ENCODE results near the gene WNT7B.

The WNT7B gene

GRCh38 chr22:46008291-46008690, 31.3 kb upstream of the WNT7B start:
- H4K20me1 ChIP-seq (ENCODE audit: insufficient read depth, low read length) = no peaks in the 10 kb centered on the region
- no peak overlapping the region for H3K9ac ChIP-seq (ENCODE audit: low read length)
- H3K4me1 ChIP-seq (ENCODE audit: low read length) = 0 out of 2 replicates have a peak, but pooled peaks cover 8% of the 10 kb centered on the region
- peaks cover 16% of the 10 kb centered on the region for H3K27me3 ChIP-seq (replicated peaks; ENCODE audit: insufficient read depth, low read length)
- no peaks in the 10 kb centered on the region for H3K36me3 ChIP-seq (replicated peaks; ENCODE audit: insufficient read depth, low read length)
- no peak overlapping the region for H3K4me3 ChIP-seq (ENCODE audit: low read length)
- no peak overlapping the region for H3K27ac ChIP-seq (ENCODE audit: low read length)
- H3K4me2 ChIP-seq (ENCODE audit: low read depth, low read length) = no peak overlapping the region
- no peak overlapping the region for H2AFZ ChIP-seq (ENCODE audit: low read length)
- no peaks in the 10 kb centered on the region for H3K79me2 ChIP-seq (ENCODE audit: low read length)
- no peaks in the 10 kb centered on the region for H3K9me2 ChIP-seq (replicated peaks; ENCODE audit: insufficient read depth, low read length)
- no peak for TF ChIP-seq EZH2phosphoT487 (IDR thresholded peaks at IDR 0.05; ENCODE audit: low read length)
- TF ChIP-seq, protein P1, sequence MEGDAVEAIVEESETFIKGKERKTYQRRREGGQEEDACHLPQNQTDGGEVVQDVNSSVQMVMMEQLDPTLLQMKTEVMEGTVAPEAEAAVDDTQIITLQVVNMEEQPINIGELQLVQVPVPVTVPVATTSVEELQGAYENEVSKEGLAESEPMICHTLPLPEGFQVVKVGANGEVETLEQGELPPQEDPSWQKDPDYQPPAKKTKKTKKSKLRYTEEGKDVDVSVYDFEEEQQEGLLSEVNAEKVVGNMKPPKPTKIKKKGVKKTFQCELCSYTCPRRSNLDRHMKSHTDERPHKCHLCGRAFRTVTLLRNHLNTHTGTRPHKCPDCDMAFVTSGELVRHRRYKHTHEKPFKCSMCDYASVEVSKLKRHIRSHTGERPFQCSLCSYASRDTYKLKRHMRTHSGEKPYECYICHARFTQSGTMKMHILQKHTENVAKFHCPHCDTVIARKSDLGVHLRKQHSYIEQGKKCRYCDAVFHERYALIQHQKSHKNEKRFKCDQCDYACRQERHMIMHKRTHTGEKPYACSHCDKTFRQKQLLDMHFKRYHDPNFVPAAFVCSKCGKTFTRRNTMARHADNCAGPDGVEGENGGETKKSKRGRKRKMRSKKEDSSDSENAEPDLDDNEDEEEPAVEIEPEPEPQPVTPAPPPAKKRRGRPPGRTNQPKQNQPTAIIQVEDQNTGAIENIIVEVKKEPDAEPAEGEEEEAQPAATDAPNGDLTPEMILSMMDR (IDR thresholded peaks at IDR 0.05; ENCODE audit: low read length) = no peak
- no peak for TF ChIP-seq EZH2 (optimal IDR thresholded peaks at IDR 0.05; ENCODE audit: low read depth, low read length)
- no peaks in the 10 kb centered on the region for H3K9me3 ChIP-seq (replicated peaks; ENCODE audit: insufficient read depth, low read length)
- peaks cover 4% of the 10 kb centered on the region; the same call in 1 of the 2 replicates for H3F3A ChIP-seq (ENCODE audit: insufficient read depth, low read length)
- no peak for DNase-seq

- Histone ChIP-seq H3F3A (ENCODE audit: insufficient read depth, low read length) (0 out of 2 replicates have a peak, but pooled peaks cover under 1% of the 10 kb centered on the region), H3K27me3 (replicated peaks; ENCODE audit: insufficient read depth, low read length) (peaks cover 20% of the 10 kb centered on the region), H3K36me3 (replicated peaks; ENCODE audit: insufficient read depth, low read length) (no peaks in the 10 kb centered on the region), H2AFZ (ENCODE audit: low read length) (no peak overlapping the region), H3K9me2 (replicated peaks; ENCODE audit: insufficient read depth, low read length) (no peaks in the 10 kb centered on the region), H3K9ac (ENCODE audit: low read length) (no peak overlapping the region), H4K20me1 (ENCODE audit: insufficient read depth, low read length) (no peaks in the 10 kb centered on the region), H3K4me2 (ENCODE audit: low read depth, low read length) (no peak overlapping the region), H3K27ac (ENCODE audit: low read length) (no peak overlapping the region), H3K79me2 (ENCODE audit: low read length) (no peaks in the 10 kb centered on the region), H3K4me1 (ENCODE audit: low read length) (0 out of 2 replicates have a peak, but pooled peaks cover 4% of the 10 kb centered on the region), H3K4me3 (ENCODE audit: low read length) (no peak overlapping the region), H3K9me3 (replicated peaks; ENCODE audit: insufficient read depth, low read length) (no peaks in the 10 kb centered on the region)
- DNase-seq = no peak
- TF ChIP-seq, protein P1 (IDR thresholded peaks at IDR 0.05; ENCODE audit: low read length) = no peak
- TF ChIP-seq EZH2 (optimal IDR thresholded peaks at IDR 0.05; ENCODE audit: low read depth, low read length) = no peak
- no peak for TF ChIP-seq EZH2phosphoT487 (IDR thresholded peaks at IDR 0.05; ENCODE audit: low read length)
Observed at GRCh38 chr22:46007848-46008261, 30.9 kb upstream of the WNT7B start.

DNA sequence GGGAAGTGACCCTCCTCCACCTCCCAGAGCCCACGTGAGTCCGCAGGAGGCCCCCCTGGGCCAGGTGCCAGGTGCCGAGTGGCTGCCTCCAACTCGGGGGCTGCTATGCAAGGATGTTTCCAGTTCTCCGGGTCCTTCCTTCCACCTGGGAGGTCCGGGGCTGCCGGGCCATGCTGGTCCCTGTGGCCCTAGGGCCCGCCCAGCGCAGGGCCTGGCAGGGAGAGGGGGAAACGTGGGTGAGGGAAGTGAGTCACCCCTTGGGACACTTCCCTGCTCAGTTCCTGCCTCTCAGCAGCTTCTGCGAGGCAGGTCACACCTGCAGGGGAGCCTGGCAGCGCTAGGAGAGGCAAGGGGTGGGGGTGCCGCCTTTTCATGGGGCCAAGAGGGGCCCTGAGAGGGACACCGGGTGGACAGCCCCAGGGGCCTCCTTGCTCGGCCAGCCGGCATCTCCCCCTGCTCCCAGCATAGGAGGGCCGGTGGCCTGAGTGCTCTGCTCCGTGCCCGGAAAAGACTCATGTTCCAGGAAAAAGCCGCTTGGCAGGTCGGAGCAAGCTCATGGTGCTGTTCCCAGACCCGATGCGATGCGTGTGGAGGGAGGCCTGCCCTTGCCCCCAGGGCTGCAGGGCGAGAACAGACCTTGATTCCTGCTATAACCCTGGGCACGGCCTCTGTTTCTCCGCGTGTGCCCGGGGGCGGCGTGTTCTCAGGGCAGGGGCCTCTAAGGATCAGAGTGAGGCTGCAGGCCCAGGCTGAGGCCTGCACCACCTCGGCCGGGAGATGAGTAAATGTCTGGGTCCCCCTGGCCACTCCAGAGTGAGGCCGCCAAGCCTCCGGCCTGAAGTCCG, 30.3 kb upstream of the WNT7B start:
- no peak overlapping the region for H3K9ac ChIP-seq (ENCODE audit: low read length)
- H3K4me3 ChIP-seq (ENCODE audit: low read length) = no peak overlapping the region
- peak overlapping the region; percentile 65; the same call in 1 of the 2 replicates for H3K4me2 ChIP-seq (ENCODE audit: low read depth, low read length)

More for the DNA sequence above, 30.3 kb upstream of the WNT7B start:
- Histone ChIP-seq H3K4me1 (ENCODE audit: low read length) (0 out of 2 replicates have a peak, but pooled peaks cover 4% of the 10 kb centered on the region), H3K36me3 (replicated peaks; ENCODE audit: insufficient read depth, low read length) (no peaks in the 10 kb centered on the region), H3K9me2 (replicated peaks; ENCODE audit: insufficient read depth, low read length) (no peaks in the 10 kb centered on the region), H3K27ac (ENCODE audit: low read length) (no peak overlapping the region), H3F3A (ENCODE audit: insufficient read depth, low read length) (no peaks in the 10 kb centered on the region), H2AFZ (ENCODE audit: low read length) (0 out of 2 replicates have a peak overlapping the region, but pooled peaks have one; percentile 69), H3K27me3 (replicated peaks; ENCODE audit: insufficient read depth, low read length) (peaks cover 24% of the 10 kb centered on the region), H3K9me3 (replicated peaks; ENCODE audit: insufficient read depth, low read length) (no peaks in the 10 kb centered on the region), H4K20me1 (ENCODE audit: insufficient read depth, low read length) (no peaks in the 10 kb centered on the region), H3K79me2 (ENCODE audit: low read length) (no peaks in the 10 kb centered on the region)
- TF ChIP-seq EZH2 (optimal IDR thresholded peaks at IDR 0.05; ENCODE audit: low read depth, low read length) (no peak), EZH2phosphoT487 (IDR thresholded peaks at IDR 0.05; ENCODE audit: low read length) (no peak)
- TF ChIP-seq, protein P1 (IDR thresholded peaks at IDR 0.05; ENCODE audit: low read length) = no peak
- DNase-seq = no peak

All from MM.1S (cell line).